NCI-H1930 (cell line): ENCODE measurements around the gene CYSLTR2.
"Not testable (repeated sequence)": the region's sequence is repeated elsewhere in the genome, so short reads cannot be mapped to it uniquely, and the experiment has no call there.

Experiments
- DNase-seq, 2 experiments: peaks; one replicate each; lab custom pipeline; 2025; lab: John Stamatoyannopoulos, UW

CYSLTR2 gene

DNA sequence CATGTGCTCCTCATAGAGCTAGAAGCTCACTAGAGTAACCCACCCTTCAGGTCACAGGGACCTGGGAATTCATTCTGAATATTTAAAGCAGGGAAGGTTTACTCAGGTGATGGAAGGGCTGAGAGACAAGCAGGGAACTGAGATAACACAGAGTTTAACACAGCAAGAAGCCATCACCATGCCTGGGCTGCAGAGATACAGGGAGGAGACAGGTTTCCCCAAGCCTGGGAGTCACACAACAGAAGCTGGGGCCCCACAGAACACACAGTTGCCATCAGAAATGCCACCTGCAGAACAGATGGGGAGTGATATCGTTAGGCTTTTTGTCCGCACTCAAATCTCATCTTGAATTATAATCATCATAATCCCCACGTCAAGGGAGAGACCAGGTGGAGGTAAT, 7.9 kb upstream of the CYSLTR2 start:
- DNase-seq = no peak

GRCh38 chr13:48646791-48647190, 6.9 kb upstream of the CYSLTR2 start:
- no peak for DNase-seq

DNA sequence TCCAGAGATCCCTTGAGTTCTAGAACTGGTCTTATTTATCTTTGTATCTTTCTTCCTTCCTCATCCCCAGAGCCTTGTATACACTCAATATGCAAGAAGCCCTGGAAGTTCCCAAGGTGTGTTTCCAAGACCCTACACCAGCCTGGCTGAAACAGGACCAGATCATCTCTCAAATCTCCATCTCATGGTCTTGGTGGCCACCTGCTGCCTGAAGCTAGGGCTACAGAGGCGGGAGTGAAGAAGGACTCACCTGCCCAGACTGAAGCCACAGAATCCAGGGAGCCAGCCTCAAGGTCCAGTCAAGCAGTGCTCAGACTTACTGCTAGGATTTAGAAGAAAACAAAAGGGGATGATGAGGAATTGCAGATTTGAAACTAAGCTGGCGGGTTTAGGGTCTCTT, 6.1 kb upstream of the CYSLTR2 start:
- no peak for DNase-seq

DNA sequence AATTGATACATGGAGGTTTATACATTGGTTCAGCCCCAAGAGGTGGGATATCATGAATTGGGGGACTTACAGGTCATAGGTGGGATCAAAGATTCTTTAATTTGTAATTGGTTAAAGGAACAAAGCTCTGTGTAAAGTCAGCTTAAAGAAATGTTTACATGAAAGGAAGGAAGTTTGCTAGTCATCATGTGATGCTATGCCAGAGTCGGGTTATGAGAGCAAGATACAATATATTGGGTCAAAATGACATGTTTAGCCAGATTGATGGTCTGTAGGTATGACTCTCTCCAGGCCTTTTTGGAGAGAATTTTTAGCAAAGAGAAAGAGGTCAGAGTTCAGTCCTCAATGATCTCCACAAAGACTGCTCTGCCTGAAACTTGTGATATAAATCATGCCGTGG, 5.3 kb upstream of the CYSLTR2 start:
- no peak for DNase-seq

DNA sequence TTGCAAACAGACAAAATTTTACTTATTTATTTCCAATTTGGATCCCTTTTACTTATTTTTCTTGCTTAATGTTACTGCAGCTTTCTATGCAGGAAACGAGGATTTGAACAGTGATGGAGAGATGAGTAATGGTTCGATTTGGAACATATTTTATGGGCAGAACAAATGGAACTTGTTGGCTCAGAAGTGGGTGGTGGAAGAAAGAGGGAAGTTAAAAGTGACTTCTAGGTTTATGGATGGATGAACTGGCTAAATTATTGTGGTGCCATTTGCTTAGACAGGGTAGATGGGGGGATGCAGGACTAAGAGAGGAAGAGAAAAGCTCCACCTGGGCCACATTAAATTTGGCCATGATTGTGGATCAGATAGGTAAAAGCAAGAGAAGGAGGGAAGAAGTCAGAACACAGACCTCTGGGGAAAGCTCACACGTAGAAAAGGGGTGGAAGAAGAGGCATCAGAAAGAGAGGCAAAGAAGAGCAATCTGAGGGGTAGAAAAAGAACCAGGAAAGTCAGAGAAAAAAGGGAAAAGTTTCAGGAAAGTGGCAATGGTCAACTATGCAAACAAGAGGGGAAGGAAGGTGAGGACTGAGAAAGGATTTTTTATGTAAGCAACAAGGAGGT, 768 bp upstream of the CYSLTR2 start:
- DNase-seq = no peak

DNA sequence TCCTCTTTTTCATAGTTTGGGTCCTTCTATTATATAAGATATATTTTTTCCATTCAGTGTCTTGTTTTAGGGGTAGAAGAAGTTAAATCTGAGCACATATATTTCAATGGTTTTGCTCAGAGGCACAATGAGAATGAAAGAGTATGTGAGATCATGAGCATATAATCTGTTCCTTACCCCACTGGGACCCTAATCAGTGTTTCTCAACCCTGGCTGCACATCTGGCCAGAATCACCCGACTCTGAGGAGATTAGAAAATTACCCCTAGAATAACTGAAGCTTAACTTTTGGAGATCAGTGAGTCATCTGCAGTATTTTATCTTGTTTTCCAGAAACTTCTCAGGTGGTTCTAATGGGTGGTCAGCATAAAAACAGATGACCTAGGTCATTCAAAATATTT, 782 bp downstream of the CYSLTR2 start:
- no peak for DNase-seq

DNA sequence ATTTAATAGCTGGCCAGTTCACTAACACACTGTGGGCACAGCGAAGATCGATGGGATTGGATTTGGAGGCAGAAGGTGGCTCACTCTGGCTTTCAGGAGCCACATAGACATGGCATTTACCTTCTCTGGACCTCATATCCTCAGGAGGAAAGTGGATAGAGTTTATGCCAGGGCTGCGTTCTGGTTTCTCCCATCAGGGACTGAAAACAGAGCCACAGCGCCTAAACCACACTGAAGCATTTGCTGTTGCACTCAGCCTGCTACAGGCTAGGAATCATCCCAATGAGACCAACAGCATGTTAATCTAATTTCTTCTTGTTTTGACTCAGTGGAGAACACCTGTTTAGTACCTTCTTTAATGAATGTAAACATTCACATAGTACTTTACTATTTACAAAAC, 1.6 kb downstream of the CYSLTR2 start:
- DNase-seq = peak in 1 of 2 experiments; percentile 45

GRCh38 chr13:48656608-48657007, 2.9 kb downstream of the CYSLTR2 start:
- DNase-seq = peak; percentile 17 to 73

DNA sequence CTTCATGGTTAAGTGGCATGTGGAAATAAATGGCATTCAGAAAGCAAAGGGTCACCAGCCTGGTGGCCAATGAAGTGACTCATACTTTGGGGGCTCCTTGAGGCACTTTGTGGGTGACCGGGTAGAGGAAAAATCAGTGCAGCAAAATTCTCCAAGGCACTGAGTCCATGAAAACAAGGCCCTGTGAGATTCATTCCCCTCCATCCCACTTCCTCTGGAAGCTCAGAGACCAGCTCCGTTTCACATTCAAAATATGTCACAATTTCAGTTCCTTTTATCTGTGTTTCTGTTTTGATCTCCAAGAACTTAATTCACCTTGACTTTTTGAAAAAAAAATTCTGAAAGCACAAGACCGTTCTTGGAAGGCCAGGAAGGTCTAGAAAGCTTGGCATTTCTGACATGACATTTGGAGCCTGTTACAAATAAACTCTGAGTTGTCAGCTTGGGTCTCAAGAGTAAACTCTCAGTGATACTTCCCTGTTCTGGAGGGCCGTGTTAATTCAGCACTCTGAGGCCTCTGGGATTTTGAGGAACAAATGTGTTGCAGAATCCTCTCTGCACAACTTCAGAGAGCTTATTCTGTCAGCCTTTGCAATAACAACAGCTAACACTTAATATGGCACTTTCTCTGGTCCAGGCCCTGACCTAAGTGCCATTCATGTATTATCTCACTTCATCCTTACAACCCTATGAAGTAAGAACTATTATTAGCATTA, 6.8 kb downstream of the CYSLTR2 start:
- DNase-seq = no peak

DNA sequence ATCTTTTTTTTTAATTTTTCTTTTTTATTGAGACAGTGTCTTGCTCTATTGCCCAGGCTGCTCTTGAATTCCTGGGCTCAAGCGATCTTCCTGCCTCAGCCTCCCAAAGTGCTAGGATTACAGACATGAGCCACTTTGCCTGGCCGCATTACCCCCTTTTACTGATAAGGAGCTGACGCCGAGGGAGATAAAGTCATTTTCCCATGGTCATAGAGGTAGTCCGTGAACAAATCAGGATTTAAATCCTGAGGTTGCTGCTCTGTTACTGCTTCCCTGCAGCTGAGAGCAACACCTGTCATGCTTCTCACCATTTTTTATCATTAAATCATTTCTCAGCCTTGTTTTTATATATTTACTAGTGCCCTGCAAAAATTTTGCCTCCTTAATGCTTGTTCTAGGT, 7.4 kb downstream of the CYSLTR2 start:
- DNase-seq = no peak

- DNase-seq = no peak
Measured at GRCh38 chr13:48662226-48662625, 8.5 kb downstream of the CYSLTR2 start.

- DNase-seq = no peak
Measured at GRCh38 chr13:48667136-48667535, 13.4 kb downstream of the CYSLTR2 start.

DNA sequence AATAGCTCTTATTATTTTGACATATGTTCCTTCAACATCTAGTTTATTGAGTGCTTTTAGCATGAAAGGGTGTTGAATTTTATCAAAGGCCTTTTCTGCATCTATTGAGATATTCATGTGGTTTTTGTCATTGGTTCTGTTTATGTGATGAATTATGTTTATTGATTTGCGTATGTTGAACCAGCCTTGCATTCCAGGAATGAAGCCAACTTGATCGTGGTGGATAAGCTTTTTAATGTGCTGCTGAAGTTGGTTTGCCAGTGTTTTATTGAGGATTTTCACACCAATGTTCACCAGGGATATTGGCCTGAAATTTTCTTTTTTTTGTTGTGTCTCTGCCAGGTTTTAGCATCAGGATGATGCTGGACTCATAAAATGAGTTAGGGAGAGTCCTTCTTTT, 17.7 kb downstream of the CYSLTR2 start:
- DNase-seq = not testable (repeated sequence)

DNA sequence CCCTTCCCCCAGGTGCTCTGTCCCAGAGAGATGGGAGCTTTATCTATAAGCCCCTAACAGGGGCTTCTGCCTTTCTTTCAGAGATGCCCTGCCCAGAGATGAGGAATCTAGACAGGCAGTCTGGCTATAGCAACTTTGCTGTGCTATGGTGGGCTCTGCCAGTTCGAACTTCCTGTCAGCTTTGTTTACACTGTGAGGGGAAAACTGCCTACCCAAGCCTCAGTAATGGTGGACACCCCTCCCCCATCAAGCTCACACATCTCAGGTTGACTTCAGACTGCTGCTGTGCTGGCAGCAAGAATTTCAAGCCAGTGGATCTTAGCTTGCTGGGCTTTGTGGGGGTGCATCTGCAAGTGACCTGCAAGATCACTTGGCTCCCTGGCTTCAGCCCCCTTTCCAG, 21.5 kb downstream of the CYSLTR2 start:
- no peak for DNase-seq

- no peak for DNase-seq
Measured at GRCh38 chr13:48678316-48678715, 24.6 kb downstream of the CYSLTR2 start.

GRCh38 chr13:48679941-48680680, 26.4 kb downstream of the CYSLTR2 start:
- no peak for DNase-seq

- no peak for DNase-seq
Measured at GRCh38 chr13:48680756-48681392, 27.1 kb downstream of the CYSLTR2 start.

- no peak for DNase-seq
Measured at GRCh38 chr13:48681905-48682304, 28.2 kb downstream of the CYSLTR2 start.

- no peak for DNase-seq
Measured at GRCh38 chr13:48682436-48682835, 28.7 kb downstream of the CYSLTR2 start.

DNA sequence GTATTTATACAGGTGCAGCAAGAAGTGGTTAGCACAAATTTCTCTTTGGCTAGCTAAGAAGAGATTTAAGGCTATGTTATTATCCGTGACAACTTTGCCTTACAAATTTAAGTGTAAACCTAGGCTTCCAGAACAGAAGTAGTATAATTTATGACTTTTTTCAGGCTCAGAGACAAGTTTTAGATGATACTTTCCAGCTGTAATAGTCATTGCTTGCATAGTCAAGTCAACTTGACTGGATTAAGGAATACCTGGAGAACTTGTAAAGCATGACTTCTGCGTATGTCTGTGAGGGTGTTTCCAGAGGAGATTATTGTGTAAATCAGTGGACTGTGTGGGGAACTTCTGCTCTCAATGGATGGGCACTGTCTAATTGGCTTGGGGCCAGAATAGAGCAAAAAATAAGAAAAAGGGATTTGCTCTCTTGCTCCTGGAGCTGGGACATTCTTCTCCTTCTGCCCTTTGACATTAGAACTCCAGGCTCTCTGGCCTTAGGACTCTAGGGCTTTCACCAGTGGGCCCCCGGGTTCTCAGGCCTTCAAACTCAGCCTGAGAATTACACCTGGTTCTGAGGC, 33.0 kb downstream of the CYSLTR2 start:
- no peak for DNase-seq

- no peak for DNase-seq
Measured at GRCh38 chr13:48687249-48687648, 33.5 kb downstream of the CYSLTR2 start.

GRCh38 chr13:48693998-48694397, 40.3 kb downstream of the CYSLTR2 start:
- no peak for DNase-seq
